Spleen (tissue), 7 donors: Measurements from ENCODE around the gene PLD4.

Experiments
- CTCF ChIP-seq, 11 experiments: fragments of 200-600 bp in 7 of 11; fragments of 450-650 bp in 4 of 11; sonication (generic) in 4 of 11; IDR thresholded peaks in 8 of 11; conservative IDR thresholded peaks in 3 of 11; 1 replicate in 7 of 11; 2 replicates in 4 of 11; pipeline versions ENCODE4 v1.4.0 to v1.8.0; 2016 to 2021; ENCODE audit warnings: antibody characterized with exemption in 11 of 11, inconsistent platforms in 4 of 11, mild to moderate bottlenecking in 1 of 11
- POLR2A ChIP-seq, 3 donors: fragments of 450-650 bp; IDR thresholded peaks; one replicate each; pipeline ENCODE4 v1.5.1; 2017; ENCODE audit warnings: antibody characterized with exemption in 3 of 3, mild to moderate bottlenecking in 1 of 3
- donor health status: DM: no; HTN: no; CAD: no; lungs with moderate emphysema.
- donor health status: DM: no; HTN: no; CAD: no.
- donor health status: DM: no; HTN: no; CAD: no.

GRCh38 chr14:104927432-104927816 is 2.7 kb downstream of the PLD4 start:
- TF ChIP-seq CTCF (IDR thresholded peaks at IDR 0.05 in 8 of 11, conservative IDR thresholded peaks at IDR 0.05 in 3 of 11): no peak
- no peak for TF ChIP-seq POLR2A (IDR thresholded peaks at IDR 0.05)
